ENCODE results near the gene ISYNA1. TPM values are rescaled to one million over a fixed set of nuclear protein-coding genes. Genes with fewer than 3 reads are reported as not detected.

The ISYNA1 gene
- total and polyA plus RNA-seq, 2 donors (not counting 3 experiments of a cell fraction or from before 2014, with no cell fraction given) = 69.0 to 70.2 TPM

DNA sequence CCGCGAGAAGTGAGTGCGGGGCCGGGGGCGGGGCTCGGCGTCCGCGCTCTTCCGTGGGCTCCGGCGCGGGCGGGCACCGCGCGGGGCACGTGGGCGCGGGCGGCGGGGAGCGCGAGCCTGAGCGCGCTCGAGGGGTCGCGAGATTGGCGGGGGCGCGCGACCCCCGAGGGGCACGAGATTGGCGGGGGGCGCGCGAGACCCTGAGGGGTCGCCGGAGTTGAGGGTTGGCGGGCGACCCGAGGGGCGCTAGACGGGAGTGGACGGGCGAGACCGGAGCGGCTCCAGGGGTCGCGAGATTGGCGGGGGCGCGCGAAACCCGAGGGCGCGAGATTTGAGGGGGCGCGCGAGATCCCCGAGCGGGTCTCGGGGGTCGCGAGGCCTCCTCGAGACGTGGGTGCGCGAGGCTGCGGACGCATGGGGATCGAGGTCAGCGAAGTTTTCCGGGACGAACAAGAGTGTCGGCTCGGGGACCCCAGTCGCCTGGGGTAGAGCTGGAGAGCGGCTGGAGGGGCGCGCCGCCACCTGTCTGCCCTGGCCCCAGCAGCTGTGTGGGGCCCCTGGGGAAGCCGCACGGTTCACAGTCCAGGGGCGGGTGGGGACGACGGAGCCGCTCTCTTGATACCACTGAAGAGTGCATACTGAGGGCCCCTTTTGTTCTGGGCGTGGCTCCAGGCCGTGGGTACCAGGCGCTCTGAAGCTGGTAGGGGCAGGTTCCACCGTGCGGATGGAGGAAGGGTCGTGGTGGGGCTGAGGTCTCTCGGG is 18.1 kb downstream of the ISYNA1 start:
- FAIRE-seq = peak; percentile 65
- Histone ChIP-seq H3K4me3 (replicated peaks in 1 of 3; ENCODE audit: insufficient read depth in 1 of 3, low read depth in 1 of 3, low read length in 3 of 3) (peak overlapping the region; percentile 50 to 73 (median 53)), H3K4me1 (ENCODE audit: control insufficient read depth, extremely low read depth, insufficient read depth, low read length) (peaks cover 40% of the 10 kb centered on the region), H3K9me3 (replicated peaks; ENCODE audit: control insufficient read depth, insufficient read depth, low read length) (no peaks in the 10 kb centered on the region), H4K20me1 (replicated peaks; ENCODE audit: control insufficient read depth, extremely low read depth, insufficient read depth, low read length) (no peaks in the 10 kb centered on the region), H3K36me3 (ENCODE audit: control insufficient read depth in 2 of 2, extremely low read depth in 1 of 2, insufficient read depth in 2 of 2, low read length in 2 of 2) (no peaks in the 10 kb centered on the region), H3K27ac (ENCODE audit: insufficient read depth, low read depth, low read length) (peak overlapping the region; percentile 54), H3K4me2 (ENCODE audit: insufficient read depth, low read length) (peak overlapping the region; percentile 57), H3K27me3 (ENCODE audit: control insufficient read depth in 2 of 2, insufficient read depth in 2 of 2, low read length in 2 of 2) (no peaks in the 10 kb centered on the region), H3K9me1 (replicated peaks; ENCODE audit: control insufficient read depth, extremely low read depth, insufficient read depth, low read length) (no peaks in the 10 kb centered on the region), H3K9ac (replicated peaks; ENCODE audit: extremely low read depth, insufficient read depth, low read length) (peak overlapping the region; percentile 71), H2AFZ (ENCODE audit: low read depth, low read length) (peak overlapping the region; percentile 14), H3K79me2 (ENCODE audit: control insufficient read depth, insufficient read depth, low read length) (peaks cover 53% of the 10 kb centered on the region)
- dilution Hi-C loops (cut with MboI; ENCODE audit: extremely low pct_ligation_motif_present, low sequenced_read_pairs) = no loop called here
- intact Hi-C loops (cut with micrococcal nuclease) = loop anchor here (1.0 kb wide), 1 partner anchor 17 kb away; no protein-coding TSS in a partner anchor
- ChIA-PET POLR2A (interaction anchor here (1.5 to 5.8 kb wide), 3 partner anchors 9 to 139 kb away, joined by 4 to 58 read pairs (median 9); partner anchors contain the start of genes GDF15 and JUND), CTCF (interaction anchor here (0.8 to 11.1 kb wide), 14 partner anchors 9 to 140 kb away, joined by 3 to 119 read pairs (median 6); partner anchors contain the start of genes GDF15 and JUND)
- no TSS peak for BruUV-seq (replicated peaks)
- TF ChIP-seq GATA2 (IDR thresholded peaks at IDR 0.05; ENCODE audit: insufficient read depth, insufficient read length, low read depth, low read length) (no peak), MYC (IDR thresholded peaks at IDR 0.05; ENCODE audit: low read depth, low read length) (no peak), JUN (IDR thresholded peaks at IDR 0.05; ENCODE audit: borderline replicate concordance, insufficient read depth, insufficient read length, low read depth) (no peak), FOS (IDR thresholded peaks at IDR 0.05; ENCODE audit: borderline replicate concordance, insufficient read depth, low read length) (no peak), POLR2AphosphoS5 (IDR thresholded peaks at IDR 0.05; ENCODE audit: insufficient read depth, low read depth, low read length) (peak; percentile 12), EZH2 (IDR thresholded peaks at IDR 0.05; ENCODE audit: borderline replicate concordance, low read depth, low read length, severe bottlenecking) (no peak), POLR2A (IDR thresholded peaks at IDR 0.05; ENCODE audit: low read depth, low read length) (no peak), CTCF (IDR thresholded peaks at IDR 0.05; ENCODE audit: extremely low read depth in 1 of 2, insufficient read depth in 1 of 2, low read depth in 1 of 2, low read length in 2 of 2) (no peak)
- TF ChIP-seq, protein P1, sequence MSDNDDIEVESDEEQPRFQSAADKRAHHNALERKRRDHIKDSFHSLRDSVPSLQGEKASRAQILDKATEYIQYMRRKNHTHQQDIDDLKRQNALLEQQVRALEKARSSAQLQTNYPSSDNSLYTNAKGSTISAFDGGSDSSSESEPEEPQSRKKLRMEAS (IDR thresholded peaks at IDR 0.05; ENCODE audit: insufficient read depth, insufficient read length) = no peak
- DNase-seq (ENCODE audit: low read depth, low spot score) = no peak
